NCI-H187 (cell line): ENCODE measurements around the gene CYFIP2.

Experiments used
- DNase-seq, 2 experiments: peaks; one replicate each; lab custom pipeline; 2025; lab: John Stamatoyannopoulos, UW

Gene CYFIP2

DNA sequence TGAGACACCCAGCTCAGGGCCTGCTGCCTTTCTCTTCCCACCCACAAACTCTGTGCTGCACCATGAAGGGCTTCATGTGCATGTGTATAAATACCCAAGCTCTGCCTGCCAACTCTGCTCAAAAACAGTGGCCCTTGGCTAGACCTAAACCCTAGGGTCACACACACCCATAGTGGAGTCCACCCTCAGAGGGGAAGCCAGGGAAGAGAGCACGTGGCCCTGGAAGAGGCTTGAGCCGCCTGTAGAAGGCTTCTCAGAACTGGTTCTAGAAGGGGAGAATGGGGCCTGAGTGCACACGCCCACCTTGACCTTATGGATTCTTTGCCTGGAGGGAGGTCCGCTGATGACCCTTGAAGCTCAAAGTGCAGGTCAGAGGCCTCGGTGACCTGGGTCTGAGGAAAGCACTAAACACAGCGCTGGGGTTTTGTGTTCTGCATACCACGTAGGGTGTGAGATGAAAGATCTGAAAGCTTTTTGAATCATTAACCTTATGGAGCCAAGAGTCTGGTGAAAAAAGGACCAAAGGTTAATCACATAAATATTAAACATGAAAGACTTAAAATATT, 60.6 kb downstream of the CYFIP2 start:
- DNase-seq: no peak

DNA sequence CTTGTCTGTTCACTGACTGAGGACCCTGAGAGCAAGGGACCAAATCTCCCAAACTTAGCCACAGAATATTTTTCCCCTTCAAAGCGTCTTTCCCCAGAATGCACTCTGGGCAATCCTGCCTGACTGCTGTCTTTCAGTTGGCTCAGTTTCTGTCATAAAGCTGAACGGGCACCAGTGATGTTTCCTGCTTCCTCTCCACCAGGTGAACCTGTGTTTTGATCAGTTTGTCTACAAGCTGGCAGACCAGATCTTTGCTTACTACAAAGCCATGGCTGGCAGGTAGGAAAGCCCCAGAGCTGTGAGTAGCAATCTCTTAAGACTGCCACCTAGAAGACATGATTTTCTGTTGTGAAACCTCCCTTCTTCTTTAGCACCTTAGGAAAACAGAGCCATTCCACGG, 61.8 kb downstream of the CYFIP2 start:
- no peak for DNase-seq

DNA sequence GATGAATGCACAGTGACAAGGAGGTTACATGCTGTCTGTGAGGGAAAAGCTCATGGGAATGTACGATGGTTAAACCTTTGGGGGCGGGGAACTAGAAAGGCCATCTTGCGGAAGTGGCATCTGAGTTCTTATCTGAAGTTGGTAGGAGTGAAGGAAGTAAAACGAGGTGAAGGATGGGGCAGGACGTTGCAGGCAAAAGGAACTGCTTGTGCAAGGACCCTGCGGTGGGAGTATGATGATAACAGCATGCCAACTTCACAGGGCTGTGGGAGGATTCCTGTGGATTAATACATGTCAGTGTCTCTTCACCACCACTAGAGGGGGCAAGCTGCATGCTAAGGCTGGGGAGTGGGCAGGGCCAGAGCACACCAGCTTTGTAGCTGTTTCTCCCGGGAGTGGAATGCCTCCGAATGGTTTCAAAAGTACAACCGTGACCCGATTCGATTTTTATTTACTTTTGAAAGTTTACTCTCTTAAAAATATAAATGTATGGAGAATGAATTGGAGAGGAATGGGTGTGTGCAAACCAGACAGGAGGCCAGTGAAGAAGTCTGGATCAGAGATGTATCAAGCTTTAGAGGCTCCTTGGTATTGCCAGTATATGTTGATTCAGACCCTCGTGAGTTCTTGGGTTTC, 62.5 kb downstream of the CYFIP2 start:
- peak in 1 of 2 experiments; percentile 35 for DNase-seq

- DNase-seq: no peak
These were observed 65.9 kb downstream of the CYFIP2 start for GRCh38 chr5:157331807-157332206.

DNA sequence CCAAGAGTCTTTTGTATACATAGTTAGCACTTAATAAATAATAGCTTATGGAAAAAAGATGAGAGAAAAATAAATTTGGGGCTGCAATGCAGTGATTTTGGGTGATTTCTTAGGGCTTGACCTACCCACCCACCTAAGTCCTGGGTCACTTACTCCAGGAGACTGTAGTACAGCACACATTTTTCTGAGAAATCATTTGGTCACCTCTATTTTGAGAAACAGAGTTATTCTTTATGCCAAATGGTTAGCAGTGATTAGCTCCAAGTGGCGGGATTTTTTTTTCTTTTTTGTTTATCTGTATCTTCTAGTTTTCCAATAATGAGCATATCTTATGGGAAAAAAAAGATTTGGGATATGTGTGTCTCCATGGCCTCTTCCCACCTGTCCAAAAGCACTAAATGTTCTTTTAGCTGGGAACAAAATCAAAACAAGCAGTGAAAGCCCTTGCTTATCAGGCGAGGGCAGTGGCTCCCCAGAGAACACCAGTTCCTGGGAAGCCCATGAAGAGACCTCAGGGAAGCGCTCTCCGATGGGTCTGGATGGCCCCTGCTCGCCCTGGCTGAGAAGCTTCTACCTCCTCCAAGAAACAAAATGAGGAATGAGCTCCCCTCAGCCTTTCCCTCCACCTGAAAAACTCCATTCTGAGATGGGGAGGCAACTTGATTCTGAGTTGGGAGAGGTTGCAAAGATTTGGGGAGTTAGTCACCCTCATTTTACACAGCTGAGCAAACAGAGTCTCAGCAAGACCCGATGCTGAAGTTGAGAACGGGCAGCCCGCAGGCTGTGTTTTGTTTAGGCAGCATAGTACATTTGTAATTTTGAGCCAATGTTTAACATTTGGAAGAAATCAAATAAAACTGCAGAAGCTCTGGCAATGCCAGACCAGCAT, 69.9 kb downstream of the CYFIP2 start:
- DNase-seq: no peak

DNA sequence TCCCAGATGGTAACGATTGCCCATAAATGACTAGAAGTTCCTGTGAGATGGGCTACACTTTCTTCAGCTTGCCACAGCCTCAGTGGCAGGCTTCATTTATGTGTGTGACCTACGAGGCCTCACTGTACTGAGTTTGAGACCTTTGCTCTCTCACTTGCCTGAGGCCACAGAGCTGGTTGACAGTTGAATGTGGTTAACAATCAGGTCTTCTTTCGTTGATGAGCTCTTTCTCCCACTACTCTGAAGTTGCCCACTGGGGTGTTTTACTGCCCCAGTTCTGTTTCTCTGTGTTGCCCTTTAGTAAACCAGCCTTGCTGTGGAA, 70.5 kb downstream of the CYFIP2 start:
- no peak for DNase-seq

DNA sequence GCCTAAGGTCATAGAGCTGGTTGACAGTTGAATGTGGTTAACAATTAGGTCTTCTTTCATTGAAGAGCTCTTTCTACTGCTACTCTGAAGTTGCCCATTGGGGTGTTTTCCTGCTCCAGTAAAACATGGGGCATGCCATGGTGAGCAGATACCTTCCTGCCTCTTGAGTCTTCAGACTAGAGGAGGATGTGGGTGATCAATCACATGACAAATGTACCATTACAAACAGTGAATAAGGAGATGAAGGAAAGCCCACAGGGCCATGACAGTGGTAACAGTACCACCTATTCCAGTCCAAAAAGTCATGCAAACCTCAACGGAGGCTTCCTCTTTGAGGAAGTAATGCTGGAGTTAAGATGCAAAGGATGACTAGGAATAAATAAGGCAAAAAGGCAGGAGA, 73.5 kb downstream of the CYFIP2 start:
- no peak for DNase-seq

- DNase-seq: no peak
These were observed 77.0 kb downstream of the CYFIP2 start for GRCh38 chr5:157342822-157343402.

- DNase-seq: no peak
These were observed 78.2 kb downstream of the CYFIP2 start for GRCh38 chr5:157343842-157344790.

DNA sequence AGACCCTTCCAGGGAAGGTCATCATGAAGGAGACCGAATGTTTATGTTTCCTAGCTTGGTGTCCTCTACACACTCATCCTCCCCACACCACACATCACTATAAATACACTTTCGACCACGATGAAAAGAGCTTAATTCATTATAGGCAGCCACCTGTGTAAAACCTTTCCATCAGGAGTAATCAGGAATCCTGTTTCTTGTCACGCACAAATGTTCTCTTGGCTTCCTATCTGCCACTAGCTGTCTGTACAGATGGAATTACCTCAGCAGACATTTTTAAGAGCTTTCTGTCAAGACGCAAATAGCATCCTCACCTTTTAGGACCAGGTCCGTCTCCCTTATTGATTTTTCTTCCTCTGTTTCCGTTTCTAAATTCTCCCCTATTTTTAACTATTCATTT, 79.1 kb downstream of the CYFIP2 start:
- DNase-seq: no peak

DNA sequence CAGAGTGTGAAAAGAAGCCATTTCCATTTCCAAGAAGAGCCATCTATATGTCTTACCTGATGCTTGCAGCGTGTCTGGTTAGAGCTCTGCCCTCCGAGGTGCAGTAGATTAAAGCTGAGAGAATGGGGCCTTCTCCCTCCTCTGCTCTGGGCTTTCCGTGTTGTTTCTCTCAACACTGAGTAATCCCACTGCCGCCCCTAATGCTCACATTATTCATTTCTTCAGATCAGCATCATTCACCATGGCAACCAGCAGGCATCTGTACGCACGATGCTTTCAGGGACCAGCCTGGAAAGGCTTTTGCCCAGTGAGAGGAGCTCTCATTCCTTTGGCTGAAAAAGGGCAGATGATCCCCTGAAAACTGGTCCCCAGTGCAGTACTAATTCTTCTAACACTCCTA, 79.6 kb downstream of the CYFIP2 start:
- no peak for DNase-seq

- no peak for DNase-seq
These were observed 81.6 kb downstream of the CYFIP2 start for GRCh38 chr5:157347301-157348048.

GRCh38 chr5:157348049-157348400, 82.1 kb downstream of the CYFIP2 start:
- no peak for DNase-seq

- DNase-seq: no peak
These were observed 85.2 kb downstream of the CYFIP2 start for GRCh38 chr5:157350939-157351801.

DNA sequence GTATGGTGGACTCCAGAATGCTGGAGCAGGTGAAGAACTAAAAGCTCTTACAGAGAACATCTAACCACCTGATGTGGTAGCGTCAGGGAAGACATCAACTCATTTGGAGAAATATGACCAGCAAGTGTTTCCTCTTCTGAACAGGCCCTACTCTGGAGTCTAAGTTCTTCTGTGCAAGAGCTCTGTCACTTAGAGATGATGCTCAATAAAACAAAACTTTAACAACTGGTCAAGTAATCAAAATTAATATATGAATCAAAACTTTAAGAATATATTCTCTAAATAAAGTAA, 85.8 kb downstream of the CYFIP2 start:
- no peak for DNase-seq

GRCh38 chr5:157352756-157353340, 86.9 kb downstream of the CYFIP2 start:
- DNase-seq: no peak

GRCh38 chr5:157354800-157355199, 88.9 kb downstream of the CYFIP2 start:
- DNase-seq: no peak

DNA sequence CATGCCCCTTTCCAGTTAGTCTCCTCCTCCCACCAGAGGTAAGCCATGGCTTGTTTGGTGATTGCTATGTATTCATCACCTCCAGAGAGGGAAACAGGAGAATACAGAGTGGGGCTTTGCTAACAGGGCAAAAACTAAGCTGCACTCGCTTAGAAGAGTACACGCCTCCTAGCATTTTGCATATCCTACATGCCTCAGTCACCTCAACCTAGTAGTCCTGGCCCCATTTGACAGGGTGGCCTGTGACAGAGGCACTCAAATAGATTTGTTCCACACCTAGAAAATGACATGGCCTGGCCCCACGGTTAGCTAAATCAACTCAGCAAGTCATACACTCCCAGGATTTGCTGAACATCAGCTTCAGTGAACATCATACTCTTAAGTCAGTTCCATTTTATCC, 90.7 kb downstream of the CYFIP2 start:
- no peak for DNase-seq

DNA sequence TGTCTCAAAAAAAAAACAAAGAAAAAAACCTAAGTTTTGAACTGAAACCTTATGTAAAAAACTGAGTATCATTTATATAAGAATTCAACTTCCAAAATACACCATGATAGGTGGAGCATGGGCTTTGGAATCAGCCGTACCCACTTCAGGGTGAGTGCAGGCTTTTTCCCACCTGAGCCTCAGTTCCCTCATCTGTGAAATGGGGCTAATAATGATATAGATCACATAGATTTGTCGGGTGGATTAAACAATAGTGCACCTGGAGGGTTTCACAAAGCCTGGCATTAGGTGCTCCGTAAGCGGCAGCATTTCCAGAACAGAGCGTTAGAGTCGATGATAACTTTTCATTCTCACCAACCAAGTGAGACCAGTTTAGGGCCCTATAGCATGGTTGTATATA, 91.9 kb downstream of the CYFIP2 start:
- DNase-seq: no peak

GRCh38 chr5:157358871-157359270, 92.9 kb downstream of the CYFIP2 start:
- DNase-seq: no peak
